ENCODE data around the gene NT5M.
"Not testable (repeated sequence)": the region's sequence is repeated elsewhere in the genome, so short reads cannot be mapped to it uniquely, and the experiment has no call there.

Gene NT5M

DNA sequence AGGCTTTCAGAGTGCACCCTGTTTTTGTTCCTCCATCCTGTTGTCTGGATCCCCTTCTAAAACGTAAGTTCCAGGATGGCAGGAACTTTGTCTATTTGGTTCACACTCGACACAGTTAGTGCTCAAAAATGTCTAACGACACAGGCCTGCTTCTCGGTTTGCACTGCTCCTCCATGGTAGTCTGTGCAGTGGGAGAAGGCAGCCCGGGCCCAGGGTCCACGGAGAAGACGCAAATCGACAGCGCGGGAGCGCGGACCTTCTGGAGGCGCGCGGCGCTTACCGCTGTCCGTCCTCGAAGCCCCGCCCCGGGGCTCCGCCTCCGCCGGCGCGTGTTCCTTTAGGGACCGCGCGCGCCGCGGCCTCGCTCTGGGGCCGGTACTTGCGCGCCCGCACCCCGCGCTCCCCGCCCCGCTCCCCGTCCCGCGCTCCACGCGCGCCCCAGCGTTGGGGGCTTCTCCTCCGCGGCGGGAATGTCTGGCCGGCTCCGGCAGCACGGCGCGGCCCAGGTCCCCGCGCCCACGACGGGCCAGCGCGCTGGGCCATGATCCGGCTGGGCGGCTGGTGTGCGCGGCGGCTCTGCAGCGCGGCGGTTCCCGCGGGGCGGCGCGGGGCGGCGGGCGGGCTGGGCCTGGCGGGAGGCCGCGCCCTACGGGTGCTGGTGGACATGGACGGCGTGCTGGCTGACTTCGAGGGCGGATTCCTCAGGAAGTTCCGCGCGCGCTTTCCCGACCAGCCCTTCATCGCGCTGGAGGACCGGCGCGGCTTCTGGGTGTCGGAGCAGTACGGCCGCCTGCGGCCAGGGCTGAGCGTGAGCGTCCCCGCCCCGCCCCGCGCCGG is at the start of gene NT5M:
Gene NT5M, plus strand, starts transcription at position 364 of the 837 bp plus-strand sequence. Its CDS starts 178 bp downstream, at position 542.
- DNase-seq = peak; percentile 38

DNA sequence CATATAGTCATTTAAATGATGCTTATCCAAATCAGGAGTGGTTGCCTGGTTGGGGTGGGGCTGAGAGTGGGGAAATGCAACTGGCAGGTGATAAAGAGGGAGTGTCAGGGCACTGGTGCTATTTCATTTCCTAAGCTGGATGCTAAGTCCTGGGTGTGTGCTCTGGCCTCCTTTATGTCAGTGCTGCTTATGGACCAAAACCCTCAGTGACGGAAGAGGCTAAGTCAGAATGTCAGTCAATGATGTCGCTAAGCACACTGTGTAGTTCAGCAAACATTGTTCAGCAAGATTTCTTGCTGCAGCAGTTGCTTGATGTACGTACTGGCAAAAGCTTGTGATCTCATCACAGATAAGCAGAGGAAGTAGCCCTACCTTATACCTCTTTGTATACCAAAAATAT is 49.8 kb upstream of the NT5M start:
- no peak for DNase-seq

GRCh38 chr17:17254036-17254435 is 49.1 kb upstream of the NT5M start:
- DNase-seq = no peak

DNA sequence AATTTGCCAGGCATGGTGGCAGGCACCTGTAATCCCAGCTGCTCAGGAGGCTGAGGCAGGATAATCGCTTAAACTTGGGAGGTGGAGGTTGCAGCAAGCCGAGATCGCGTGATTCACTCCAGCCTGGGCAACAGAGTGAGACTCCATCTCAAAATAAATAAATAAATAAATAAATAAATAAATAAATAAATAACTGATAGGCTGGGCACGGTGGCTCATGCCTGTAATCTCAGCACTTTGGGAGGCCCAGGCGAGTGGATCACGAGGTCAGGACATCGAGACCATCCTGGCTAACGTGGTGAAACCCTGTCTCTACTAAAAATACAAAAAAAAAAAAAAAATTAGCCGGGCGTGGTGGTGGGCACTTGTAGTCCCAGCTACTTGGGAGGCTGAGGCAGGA is 47.5 kb upstream of the NT5M start:
- not testable (repeated sequence) for DNase-seq

GRCh38 chr17:17256316-17256715 is 46.9 kb upstream of the NT5M start:
- DNase-seq = no peak

GRCh38 chr17:17258011-17258410 is 45.2 kb upstream of the NT5M start:
- DNase-seq = no peak

DNA sequence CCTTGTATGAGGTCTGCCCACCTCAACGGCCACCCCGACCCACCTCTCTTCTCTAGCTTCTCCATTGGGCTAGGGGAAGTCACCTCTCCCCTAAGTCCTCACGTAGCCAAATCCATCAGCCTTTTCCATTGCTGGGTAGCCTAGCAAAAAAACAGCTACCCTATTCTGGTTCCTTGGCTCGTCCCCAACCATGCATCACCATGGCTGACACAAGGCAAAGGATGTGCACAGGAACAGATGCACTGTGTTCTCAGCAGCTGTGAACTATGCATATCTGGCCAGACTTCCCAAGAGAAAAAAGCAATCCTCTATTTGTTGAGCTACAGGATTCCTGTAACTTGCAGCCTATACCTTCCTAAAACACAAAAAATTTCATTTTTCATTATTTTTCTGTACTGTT is 44.2 kb upstream of the NT5M start:
- no peak for DNase-seq

GRCh38 chr17:17264430-17264829 is 38.7 kb upstream of the NT5M start:
- DNase-seq = no peak

GRCh38 chr17:17269926-17270773 is 33.0 kb upstream of the NT5M start:
- DNase-seq = no peak

DNA sequence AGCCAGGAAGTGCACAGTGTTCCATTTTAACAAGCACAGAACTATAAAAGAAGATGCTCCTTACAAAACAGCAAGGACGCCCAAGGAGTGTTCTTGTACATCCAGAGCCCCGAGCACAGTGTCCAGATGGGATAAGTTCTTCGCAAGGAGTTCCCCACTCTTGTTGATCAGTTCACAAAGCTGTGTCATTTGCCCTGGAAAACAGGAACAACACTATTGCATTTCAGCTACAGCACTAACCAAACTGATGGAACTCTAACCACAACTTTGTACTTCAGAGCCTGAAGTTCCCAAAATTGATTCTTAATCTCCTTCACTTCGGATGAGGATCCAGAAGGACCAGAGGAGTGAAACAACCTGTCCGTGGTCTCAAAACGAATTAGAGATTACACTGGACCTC is 27.2 kb upstream of the NT5M start:
- DNase-seq = no peak

DNA sequence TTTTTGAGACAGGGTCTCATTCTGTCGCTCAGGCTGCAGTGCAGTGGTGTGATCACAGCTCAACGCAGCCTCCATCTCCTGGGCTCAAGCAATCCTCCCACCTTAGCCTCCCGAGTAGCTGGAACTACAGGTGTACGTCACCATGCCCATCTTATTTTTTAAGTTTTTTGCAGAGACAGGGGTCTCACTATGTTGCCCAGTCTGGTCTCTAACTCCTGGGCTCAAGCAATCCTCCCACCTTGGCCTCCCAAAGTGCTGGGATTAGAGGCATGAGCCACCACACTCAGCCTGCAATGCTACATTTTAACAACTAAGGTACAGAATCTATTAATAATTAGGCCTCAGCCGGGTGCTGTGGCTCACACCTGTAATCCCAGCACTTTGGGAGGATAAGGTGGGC is 25.7 kb upstream of the NT5M start:
- not testable (repeated sequence) for DNase-seq

DNA sequence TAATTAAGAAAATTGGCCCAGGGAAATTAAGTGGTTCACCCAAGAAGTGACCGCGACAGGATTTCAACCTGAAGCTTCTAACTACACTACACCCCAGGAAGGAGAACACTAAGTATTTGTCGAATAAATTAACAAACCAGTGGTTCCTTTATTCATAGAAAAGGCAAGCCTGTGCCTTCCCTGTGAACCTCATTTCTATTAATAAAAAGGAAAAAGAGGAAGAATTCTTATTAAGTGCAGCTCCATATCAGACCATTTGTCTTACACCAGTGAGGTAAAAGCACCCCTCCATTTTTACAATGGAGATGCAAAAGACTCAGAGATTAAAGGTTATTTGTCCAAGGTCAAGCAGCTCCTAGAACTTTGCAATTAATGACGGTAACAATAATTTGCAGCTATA is 23.9 kb upstream of the NT5M start:
- no peak for DNase-seq

- peak; percentile 93 for DNase-seq
Observed at GRCh38 chr17:17280613-17281549, 22.3 kb upstream of the NT5M start, which contains the start of gene COPS3. Gene COPS3 (minus strand): TSS chr17:17281246. CDS start chr17:17281186, 60 bp downstream.

DNA sequence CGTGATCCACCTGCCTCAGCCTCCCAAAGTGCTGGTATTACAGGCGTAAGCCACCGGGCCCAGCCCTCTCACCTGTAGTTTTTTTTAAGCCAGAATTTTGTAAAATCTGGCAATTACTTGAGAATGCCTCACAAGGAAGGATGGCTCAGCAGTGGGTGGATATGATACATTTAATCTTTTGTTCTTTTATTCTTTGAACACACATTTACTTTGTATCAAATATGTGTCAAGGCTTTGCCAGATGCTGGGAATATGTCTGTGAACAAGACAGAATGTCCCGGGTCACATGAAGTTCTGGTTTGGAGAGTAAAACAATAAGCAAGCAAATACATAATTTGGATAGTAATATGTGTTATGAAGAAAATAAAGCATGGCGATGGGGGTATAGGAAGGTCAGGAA is 17.2 kb upstream of the NT5M start:
- no peak for DNase-seq

GRCh38 chr17:17289086-17289485 is 14.1 kb upstream of the NT5M start:
- no peak for DNase-seq

DNA sequence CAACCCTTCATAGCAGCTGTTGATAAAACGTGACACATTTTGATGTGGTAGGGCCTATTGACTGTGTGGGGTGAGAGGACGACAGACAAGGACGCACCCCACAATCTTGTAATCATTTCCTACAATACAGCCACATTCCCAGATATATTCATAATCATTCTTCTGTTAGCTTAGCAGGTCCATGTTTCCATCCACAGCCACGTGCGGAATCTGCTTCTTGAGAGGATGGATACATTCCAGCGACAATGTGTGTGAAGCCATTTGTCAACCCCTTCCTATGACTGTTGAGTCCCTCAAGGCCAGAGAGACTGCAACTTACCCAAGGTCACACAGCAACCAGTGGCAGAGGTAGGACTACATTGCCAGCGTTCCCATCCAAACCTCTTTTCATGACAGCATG is 13.5 kb upstream of the NT5M start:
- DNase-seq = no peak

GRCh38 chr17:17295141-17295540 is 8.0 kb upstream of the NT5M start:
- DNase-seq = no peak

GRCh38 chr17:17297217-17297616 is 6.0 kb upstream of the NT5M start:
- no peak for DNase-seq

GRCh38 chr17:17298108-17298507 is 5.1 kb upstream of the NT5M start:
- no peak for DNase-seq

GRCh38 chr17:17300624-17301568 is 2.3 kb upstream of the NT5M start:
- peak; percentile 27 for DNase-seq

DNA sequence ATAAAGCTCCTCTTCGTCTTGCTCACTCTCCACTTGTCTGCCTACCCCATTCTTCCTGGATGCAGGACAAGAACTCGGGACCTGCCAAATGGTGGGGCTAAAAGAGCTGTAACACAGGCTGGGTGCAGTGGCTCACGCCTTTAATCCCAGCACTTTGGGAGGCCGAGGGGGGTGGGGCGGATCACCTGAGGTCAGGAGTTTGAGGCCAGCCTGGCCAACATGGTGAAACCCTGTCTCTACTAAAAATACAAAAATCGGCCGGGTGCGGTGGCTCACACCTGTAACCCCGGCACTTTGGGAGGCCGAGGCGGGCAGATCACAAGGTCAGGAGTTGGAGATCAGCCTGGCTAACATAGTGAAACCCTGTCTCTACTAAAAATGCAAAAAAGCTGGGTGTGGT is 1.5 kb upstream of the NT5M start:
- DNase-seq = not testable (repeated sequence)
